RWPE2 (cell line): ENCODE results near the gene ZSCAN10.
"Not testable (repeated sequence)": the region's sequence is repeated elsewhere in the genome, so short reads cannot be mapped to it uniquely, and the experiment has no call there.

ENCODE experiments used
- ATAC-seq: fragments of 200-7000 bp; cut with Tn5 transposase; 3 replicates; pipeline ENCODE4 v1.9.1; 2021; ENCODE audit warnings: low read depth
- DNase-seq: peaks from one replicate; pipeline ENCODE4 v3.0.0-alpha.2; 2020; ENCODE audit warnings: low spot score
- H3K27ac ChIP-seq: fragments of 450-650 bp; 2 replicates; pipeline ENCODE4 v1.5.1; 2017; ENCODE audit warnings: mild to moderate bottlenecking; ENCODE audit not compliant: poor library complexity, severe bottlenecking
- H3K27me3 ChIP-seq: fragments of 250-450 bp; sonication (Bioruptor Pico); 2 replicates; pipeline ENCODE4 v1.5.1; 2021; ENCODE audit warnings: mild to moderate bottlenecking, moderate library complexity; ENCODE audit not compliant: insufficient read depth, poor library complexity, severe bottlenecking
- H3K36me3 ChIP-seq: fragments of 250-450 bp; sonication (Bioruptor Pico); 2 replicates; pipeline ENCODE4 v1.5.1; 2020; ENCODE audit warnings: low read depth, mild to moderate bottlenecking, moderate library complexity
- H3K4me1 ChIP-seq: fragments of 250-450 bp; sonication (Bioruptor Pico); 2 replicates; pipeline ENCODE4 v1.5.1; 2021; ENCODE audit warnings: mild to moderate bottlenecking, moderate library complexity; ENCODE audit not compliant: insufficient read depth, poor library complexity, severe bottlenecking
- H3K4me3 ChIP-seq: fragments of 250-450 bp; sonication (Bioruptor Pico); 2 replicates; pipeline ENCODE4 v1.5.1; 2021; ENCODE audit warnings: mild to moderate bottlenecking, moderate library complexity; ENCODE audit not compliant: severe bottlenecking
- H3K9me3 ChIP-seq: fragments of 250-450 bp; sonication (Bioruptor Pico); 2 replicates; pipeline ENCODE4 v1.5.1; 2021; ENCODE audit warnings: mild to moderate bottlenecking, moderate library complexity; ENCODE audit not compliant: severe bottlenecking
- CTCF ChIP-seq: fragments of 450-650 bp; IDR thresholded peaks from one replicate; pipeline ENCODE4 v1.5.1; 2017; ENCODE audit warnings: mild to moderate bottlenecking, moderate library complexity; ENCODE audit not compliant: poor library complexity, severe bottlenecking

Gene ZSCAN10

GRCh38 chr16:3076577-3076976, 22.5 kb downstream of the ZSCAN10 start:
- H3K4me1 ChIP-seq: no peaks in the 10 kb centered on the region
- ATAC-seq: no peak
- no peak overlapping the region for H3K4me3 ChIP-seq
- no peak for DNase-seq
- H3K36me3 ChIP-seq: no peaks in the 10 kb centered on the region
- peaks cover 13% of the 10 kb centered on the region for H3K27me3 ChIP-seq
- H3K9me3 ChIP-seq: no peaks in the 10 kb centered on the region
- no peak overlapping the region for H3K27ac ChIP-seq
- TF ChIP-seq CTCF: no peak

- not testable (repeated sequence) for H3K4me1 ChIP-seq, H3K4me3 ChIP-seq, DNase-seq, H3K27ac ChIP-seq, H3K36me3 ChIP-seq, ATAC-seq, H3K9me3 ChIP-seq
- H3K27me3 ChIP-seq: peaks cover 13% of the 10 kb centered on the region
These were observed 23.1 kb downstream of the ZSCAN10 start for GRCh38 chr16:3075946-3076345.

GRCh38 chr16:3075523-3075915, 23.6 kb downstream of the ZSCAN10 start:
- Histone ChIP-seq H3K36me3 (no peaks in the 10 kb centered on the region), H3K27me3 (peaks cover 13% of the 10 kb centered on the region), H3K4me3 (no peak overlapping the region), H3K9me3 (no peaks in the 10 kb centered on the region), H3K4me1 (no peaks in the 10 kb centered on the region), H3K27ac (no peak overlapping the region)
- no peak for ATAC-seq
- no peak for DNase-seq
- no peak for TF ChIP-seq CTCF

- H3K36me3 ChIP-seq: no peaks in the 10 kb centered on the region
- no peak for DNase-seq
- H3K9me3 ChIP-seq: no peaks in the 10 kb centered on the region
- no peak overlapping the region for H3K27ac ChIP-seq
- TF ChIP-seq CTCF: no peak
- peaks cover 11% of the 10 kb centered on the region for H3K27me3 ChIP-seq
- no peak for ATAC-seq
- H3K4me1 ChIP-seq: no peaks in the 10 kb centered on the region
- H3K4me3 ChIP-seq: no peak overlapping the region
These were observed 24.1 kb downstream of the ZSCAN10 start for GRCh38 chr16:3074860-3075522.

- Histone ChIP-seq H3K27me3 (peaks cover 3% of the 10 kb centered on the region), H3K27ac (no peak overlapping the region), H3K36me3 (no peaks in the 10 kb centered on the region), H3K4me1 (no peaks in the 10 kb centered on the region), H3K9me3 (no peaks in the 10 kb centered on the region), H3K4me3 (no peak overlapping the region)
- ATAC-seq (no peak), DNase-seq (no peak)
- no peak for TF ChIP-seq CTCF
These were observed 25.6 kb downstream of the ZSCAN10 start for GRCh38 chr16:3073448-3073847.

- not testable (repeated sequence) for DNase-seq, ATAC-seq, H3K36me3 ChIP-seq, H3K4me1 ChIP-seq, H3K27ac ChIP-seq, H3K4me3 ChIP-seq, H3K9me3 ChIP-seq, H3K27me3 ChIP-seq
These were observed 26.4 kb downstream of the ZSCAN10 start for GRCh38 chr16:3072576-3073263.

- H3K4me1 ChIP-seq, H3K27me3 ChIP-seq, H3K36me3 ChIP-seq, H3K9me3 ChIP-seq, H3K4me3 ChIP-seq, DNase-seq, H3K27ac ChIP-seq: not testable (repeated sequence)
- ATAC-seq: peak; percentile 38; the same call in 2 of the 3 replicates
These were observed 26.9 kb downstream of the ZSCAN10 start for GRCh38 chr16:3072148-3072547.
